Mesenchymal stem cell (in vitro differentiated cells and primary cell): ENCODE measurements around the gene TRMT61A.

Experiments used
- DNase-seq: peaks from one replicate; pipeline ENCODE4 v3.0.0-alpha.2; 2013
- H2AFZ ChIP-seq: one replicate; pipeline ENCODE4 v1.6.1; 2013; ENCODE audit warnings: low read depth, mild to moderate bottlenecking, control low read depth, inconsistent platforms, low read length, moderate library complexity
- H2AK5ac ChIP-seq: 2 replicates; pipeline ENCODE4 v1.6.1; 2013; ENCODE audit warnings: low read length, moderate library complexity, mild to moderate bottlenecking, inconsistent platforms; ENCODE audit not compliant: severe bottlenecking
- H2BK120ac ChIP-seq: one replicate; pipeline ENCODE4 v1.6.1; 2013; ENCODE audit warnings: low read depth, mild to moderate bottlenecking, inconsistent platforms, low read length, moderate library complexity
- H2BK12ac ChIP-seq, 2 experiments: one replicate each; pipeline ENCODE4 v1.6.1; 2013; ENCODE audit warnings: inconsistent platforms in 2 of 2, low read length in 2 of 2, mild to moderate bottlenecking in 2 of 2, moderate library complexity in 2 of 2, control low read depth in 1 of 2
- H2BK15ac ChIP-seq: one replicate; pipeline ENCODE4 v1.6.1; 2013; ENCODE audit warnings: mild to moderate bottlenecking, low read depth, inconsistent platforms; ENCODE audit not compliant: poor library complexity, severe bottlenecking
- H2BK5ac ChIP-seq: 2 replicates; pipeline ENCODE4 v1.6.1; 2013; ENCODE audit warnings: low read depth, mild to moderate bottlenecking, low read length, control low read depth, inconsistent platforms; ENCODE audit not compliant: poor library complexity, severe bottlenecking
- H3K14ac ChIP-seq, 2 experiments: one replicate each; pipeline ENCODE4 v1.6.1; 2013; ENCODE audit warnings: inconsistent platforms in 2 of 2, low read length in 2 of 2, control low read depth in 1 of 2, mild to moderate bottlenecking in 1 of 2, moderate library complexity in 1 of 2
- H3K18ac ChIP-seq, 2 experiments: one replicate each; pipeline ENCODE4 v1.6.1; 2013; ENCODE audit warnings: inconsistent platforms in 2 of 2, low read length in 2 of 2, control low read depth in 1 of 2, low read depth in 1 of 2, mild to moderate bottlenecking in 1 of 2
- H3K23ac ChIP-seq, 2 experiments: one replicate each; pipeline ENCODE4 v1.6.1; 2013; ENCODE audit warnings: inconsistent platforms in 2 of 2, low read length in 2 of 2, mild to moderate bottlenecking in 2 of 2, moderate library complexity in 2 of 2, control low read depth in 1 of 2
- H3K27ac ChIP-seq: 2 replicates; pipeline ENCODE4 v1.5.1; 2013; ENCODE audit warnings: mild to moderate bottlenecking, moderate library complexity, low read length, control low read depth, inconsistent platforms; ENCODE audit not compliant: poor library complexity, severe bottlenecking
- H3K27me3 ChIP-seq, 2 experiments: 2 replicates each; pipeline versions ENCODE4 v1.6.1 to v1.7.0; 2013; ENCODE audit warnings: low read length in 2 of 2, mild to moderate bottlenecking in 2 of 2, moderate library complexity in 2 of 2, control low read depth in 1 of 2, inconsistent platforms in 1 of 2; ENCODE audit not compliant: control insufficient read depth in 1 of 2, insufficient read depth in 1 of 2
- H3K36me3 ChIP-seq, 2 experiments: 2 replicates each; pipeline versions ENCODE4 v1.6.1 to v1.7.0; 2013; ENCODE audit warnings: low read length in 2 of 2, control low read depth in 1 of 2, inconsistent platforms in 1 of 2, low read depth in 1 of 2, mild to moderate bottlenecking in 1 of 2; ENCODE audit not compliant: insufficient read depth in 2 of 2, control insufficient read depth in 1 of 2
- H3K4ac ChIP-seq, 2 experiments: one replicate each; pipeline ENCODE4 v1.6.1; 2013; ENCODE audit warnings: inconsistent platforms in 2 of 2, low read length in 2 of 2, mild to moderate bottlenecking in 2 of 2, moderate library complexity in 2 of 2, control low read depth in 1 of 2, low read depth in 1 of 2
- H3K4me1 ChIP-seq: 2 replicates; pipeline ENCODE4 v1.6.1; 2013; ENCODE audit warnings: low read depth, low read length, control low read depth; ENCODE audit not compliant: control insufficient read depth, insufficient read depth
- H3K4me2 ChIP-seq: 2 replicates; pipeline ENCODE4 v1.6.1; 2013; ENCODE audit warnings: low read length, mild to moderate bottlenecking, inconsistent platforms; ENCODE audit not compliant: poor library complexity, severe bottlenecking
- H3K4me3 ChIP-seq, 2 experiments: 2 replicates each; pipeline versions ENCODE4 v1.5.1 to v1.7.0; 2013; ENCODE audit warnings: low read length in 2 of 2, mild to moderate bottlenecking in 2 of 2, control low read depth in 1 of 2, low read depth in 1 of 2; ENCODE audit not compliant: insufficient read depth in 1 of 2
- H3K79me1 ChIP-seq: replicated peaks from 2 replicates; pipeline ENCODE4 v1.6.1; 2013; ENCODE audit warnings: mild to moderate bottlenecking, control low read depth, low read length, inconsistent platforms; ENCODE audit not compliant: poor library complexity, severe bottlenecking
- H3K9ac ChIP-seq: 2 replicates; pipeline ENCODE4 v1.7.0; 2013; ENCODE audit warnings: mild to moderate bottlenecking, low read length, moderate library complexity
- H3K9me3 ChIP-seq: 2 replicates; pipeline ENCODE4 v1.7.0; 2013; ENCODE audit warnings: mild to moderate bottlenecking, low read length; ENCODE audit not compliant: control insufficient read depth
- H4K8ac ChIP-seq: one replicate; pipeline ENCODE4 v1.6.1; 2013; ENCODE audit warnings: inconsistent platforms, mild to moderate bottlenecking, low read length, moderate library complexity
- H4K91ac ChIP-seq: one replicate; pipeline ENCODE4 v1.6.1; 2013; ENCODE audit warnings: mild to moderate bottlenecking, low read length, inconsistent platforms
- WGBS: methylation state at CpG from one replicate; pipeline ENCODE4 v1.1.7; 2013; ENCODE audit warnings: mixed read lengths; 5-methylcytosine and 5-hydroxymethylcytosine counted together

The TRMT61A gene

GRCh38 chr14:103529383-103530365 lies 678 bp downstream of the TRMT61A start:
- H2BK12ac ChIP-seq: no peak overlapping the region
- H3K27me3 ChIP-seq: no peaks in the 10 kb centered on the region
- peak overlapping the region; percentile 75 for H3K4me2 ChIP-seq
- WGBS: 60% methylated on average over 39 of the region's 42 CpGs
- H4K8ac ChIP-seq: peak overlapping the region; percentile 83
- peak overlapping the region; percentile 93 for H3K9ac ChIP-seq
- peaks cover 36% of the 10 kb centered on the region for H3K79me1 ChIP-seq
- H2AK5ac ChIP-seq: no peak overlapping the region
- H3K23ac ChIP-seq: no peak overlapping the region
- peak overlapping the region in 1 of 2 experiments; percentile 89 for H3K14ac ChIP-seq
- peak overlapping the region in 1 of 2 experiments; percentile 38 for H3K18ac ChIP-seq
- H2BK120ac ChIP-seq: no peak overlapping the region
- H3K4ac ChIP-seq: peak overlapping the region; percentile 37 to 66
- no peak overlapping the region for H3K27ac ChIP-seq
- H3K9me3 ChIP-seq: no peaks in the 10 kb centered on the region
- H3K4me1 ChIP-seq: peaks cover 62% of the 10 kb centered on the region
- peak overlapping the region; percentile 83 for H4K91ac ChIP-seq
- no peak overlapping the region for H2BK5ac ChIP-seq
- no peak for DNase-seq
- peaks cover 18 to 49% of the 10 kb centered on the region in 2 experiments for H3K36me3 ChIP-seq
- peak overlapping the region; percentile 88 for H2AFZ ChIP-seq
- H2BK15ac ChIP-seq: no peak overlapping the region
- peak overlapping the region; percentile 86 to 93 for H3K4me3 ChIP-seq

GRCh38 chr14:103530390-103530789 lies 1.4 kb downstream of the TRMT61A start:
- H2AK5ac ChIP-seq: no peak overlapping the region
- H3K9ac ChIP-seq: peak overlapping the region; percentile 93
- H2BK5ac ChIP-seq: no peak overlapping the region
- no peaks in the 10 kb centered on the region for H3K27me3 ChIP-seq
- no peak overlapping the region for H3K18ac ChIP-seq
- WGBS: 79% methylated on average over 7 of the region's 7 CpGs
- no peak overlapping the region for H4K91ac ChIP-seq
- no peak overlapping the region for H2BK120ac ChIP-seq
- peak overlapping the region in 1 of 2 experiments; percentile 93 for H3K4me3 ChIP-seq
- no peaks in the 10 kb centered on the region for H3K9me3 ChIP-seq
- peaks cover 18 to 56% of the 10 kb centered on the region in 2 experiments for H3K36me3 ChIP-seq
- no peak overlapping the region for H3K4me2 ChIP-seq
- DNase-seq: peak; percentile 29
- peaks cover 36% of the 10 kb centered on the region for H3K79me1 ChIP-seq
- no peak overlapping the region for H2BK15ac ChIP-seq
- no peak overlapping the region for H3K23ac ChIP-seq
- H3K14ac ChIP-seq: no peak overlapping the region
- no peak overlapping the region for H2BK12ac ChIP-seq
- no peak overlapping the region for H4K8ac ChIP-seq
- H3K4ac ChIP-seq: no peak overlapping the region
- no peak overlapping the region for H3K27ac ChIP-seq
- H2AFZ ChIP-seq: no peak overlapping the region
- peaks cover 60% of the 10 kb centered on the region for H3K4me1 ChIP-seq

- H3K27ac ChIP-seq: no peak overlapping the region
- H4K91ac ChIP-seq: no peak overlapping the region
- H3K23ac ChIP-seq: no peak overlapping the region
- H2BK12ac ChIP-seq: no peak overlapping the region
- H4K8ac ChIP-seq: no peak overlapping the region
- no peak overlapping the region for H3K14ac ChIP-seq
- no peaks in the 10 kb centered on the region for H3K9me3 ChIP-seq
- H3K4me2 ChIP-seq: no peak overlapping the region
- H3K4ac ChIP-seq: no peak overlapping the region
- H2AK5ac ChIP-seq: no peak overlapping the region
- no peak overlapping the region for H3K9ac ChIP-seq
- no peak overlapping the region for H2AFZ ChIP-seq
- 97% methylated on average over 11 of the region's 11 CpGs for WGBS
- no peaks in the 10 kb centered on the region for H3K27me3 ChIP-seq
- H3K36me3 ChIP-seq: peaks cover 18 to 61% of the 10 kb centered on the region in 2 experiments
- no peak overlapping the region for H2BK120ac ChIP-seq
- no peak for DNase-seq
- peaks cover 36% of the 10 kb centered on the region for H3K79me1 ChIP-seq
- H3K4me1 ChIP-seq: peaks cover 57% of the 10 kb centered on the region
- H3K4me3 ChIP-seq: no peak overlapping the region
- no peak overlapping the region for H2BK15ac ChIP-seq
- no peak overlapping the region for H3K18ac ChIP-seq
- no peak overlapping the region for H2BK5ac ChIP-seq
These were observed 1.8 kb downstream of the TRMT61A start for GRCh38 chr14:103530831-103531230.

- peaks cover 49% of the 10 kb centered on the region for H3K4me1 ChIP-seq
- H3K4me3 ChIP-seq: no peak overlapping the region
- H3K23ac ChIP-seq: no peak overlapping the region
- no peak overlapping the region for H2BK5ac ChIP-seq
- no peak overlapping the region for H2AK5ac ChIP-seq
- H3K4ac ChIP-seq: no peak overlapping the region
- H3K36me3 ChIP-seq: peaks cover 18 to 65% of the 10 kb centered on the region in 2 experiments
- no peak overlapping the region for H2BK120ac ChIP-seq
- H3K9ac ChIP-seq: no peak overlapping the region
- H3K79me1 ChIP-seq: peaks cover 34% of the 10 kb centered on the region
- no peak for DNase-seq
- H2BK15ac ChIP-seq: no peak overlapping the region
- no peak overlapping the region for H4K91ac ChIP-seq
- WGBS: 93% methylated on average over 15 of the region's 15 CpGs
- H2BK12ac ChIP-seq: no peak overlapping the region
- H3K27me3 ChIP-seq: no peaks in the 10 kb centered on the region
- H4K8ac ChIP-seq: no peak overlapping the region
- no peak overlapping the region for H3K14ac ChIP-seq
- no peaks in the 10 kb centered on the region for H3K9me3 ChIP-seq
- no peak overlapping the region for H3K4me2 ChIP-seq
- H3K27ac ChIP-seq: no peak overlapping the region
- no peak overlapping the region for H2AFZ ChIP-seq
- H3K18ac ChIP-seq: no peak overlapping the region
These were observed 2.6 kb downstream of the TRMT61A start for GRCh38 chr14:103531421-103532215.
